ENCODE data around the gene HINFP.
A peak's percentile ranks its signal among the peaks of the same experiment; 100 is the strongest.
"Not testable (repeated sequence)": the region's sequence is repeated elsewhere in the genome, so short reads cannot be mapped to it uniquely, and the experiment has no call there.

Gene HINFP

DNA sequence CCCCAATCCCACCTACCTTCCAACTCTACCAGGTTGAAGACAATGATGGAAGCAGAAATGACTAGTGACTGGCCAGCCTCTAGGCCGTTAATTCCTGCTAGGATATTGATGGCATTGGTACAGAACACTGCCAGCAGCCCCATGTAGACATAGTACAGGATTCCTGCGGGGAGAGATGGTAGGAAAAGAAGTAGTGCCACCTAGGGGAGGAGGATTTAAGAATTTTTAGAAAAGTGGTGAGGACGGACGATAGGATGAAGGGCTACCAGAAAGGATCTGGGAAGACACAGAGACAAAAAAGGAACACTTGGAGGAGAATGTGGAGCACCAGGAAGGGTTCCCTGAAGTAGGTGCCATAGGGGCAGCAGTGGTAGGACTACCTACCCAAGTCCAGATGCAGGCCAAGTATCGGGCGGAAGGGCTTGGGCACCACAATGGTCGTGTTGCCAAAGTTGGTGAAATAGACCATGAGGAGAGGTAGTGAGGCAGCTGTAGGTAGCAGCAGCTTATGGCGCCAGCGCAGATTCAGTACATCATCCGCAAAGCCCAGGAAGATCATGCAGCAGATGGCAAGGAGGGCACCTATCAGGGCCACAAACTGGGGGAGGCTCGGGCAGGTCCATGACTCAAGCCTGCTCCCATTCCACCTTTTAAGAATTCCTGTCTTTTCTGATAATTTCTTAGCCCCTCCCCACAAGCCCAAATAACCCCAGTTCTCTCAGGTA, 21.0 kb upstream of the HINFP start:
- no peak for DNase-seq (ENCODE audit: low read depth, low spot score)

DNA sequence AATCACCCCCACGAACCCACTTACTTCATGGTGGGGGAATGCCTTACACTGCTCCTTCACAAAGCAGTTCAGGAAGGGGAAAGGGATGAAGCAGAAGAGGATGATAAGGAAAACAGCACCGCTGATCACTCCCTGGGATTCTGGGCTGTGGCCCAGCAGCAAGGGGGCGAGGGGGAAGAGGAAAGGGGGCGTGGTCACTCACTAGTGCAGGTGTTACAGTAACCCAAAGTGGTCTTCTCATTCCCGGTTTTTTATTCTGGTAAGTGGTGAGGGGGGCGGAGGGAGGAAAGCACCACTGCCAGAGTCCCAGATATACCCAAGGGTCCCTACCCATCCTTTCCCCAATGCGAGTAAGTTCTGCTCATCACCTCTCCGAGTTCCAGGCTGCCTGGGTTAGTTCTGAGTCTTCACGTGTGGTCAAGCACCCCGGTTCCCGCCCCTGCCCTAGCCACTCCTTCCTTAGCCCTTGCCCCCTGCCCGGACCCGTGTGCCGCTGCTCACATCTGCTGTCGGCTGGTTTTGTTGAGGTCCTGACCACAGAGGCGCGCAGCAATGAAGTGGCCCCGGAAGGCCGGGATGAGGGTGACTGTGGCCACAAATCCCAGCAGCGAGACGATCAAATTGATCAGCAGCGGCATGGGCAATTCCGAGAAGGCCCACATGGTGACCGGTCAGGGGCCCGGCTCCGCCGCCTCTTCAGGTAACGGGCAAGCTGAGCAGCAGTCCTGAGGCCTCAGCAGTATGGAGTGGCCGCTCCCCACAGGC, 20.2 kb upstream of the HINFP start:
- no peak for DNase-seq (ENCODE audit: low read depth, low spot score)

DNA sequence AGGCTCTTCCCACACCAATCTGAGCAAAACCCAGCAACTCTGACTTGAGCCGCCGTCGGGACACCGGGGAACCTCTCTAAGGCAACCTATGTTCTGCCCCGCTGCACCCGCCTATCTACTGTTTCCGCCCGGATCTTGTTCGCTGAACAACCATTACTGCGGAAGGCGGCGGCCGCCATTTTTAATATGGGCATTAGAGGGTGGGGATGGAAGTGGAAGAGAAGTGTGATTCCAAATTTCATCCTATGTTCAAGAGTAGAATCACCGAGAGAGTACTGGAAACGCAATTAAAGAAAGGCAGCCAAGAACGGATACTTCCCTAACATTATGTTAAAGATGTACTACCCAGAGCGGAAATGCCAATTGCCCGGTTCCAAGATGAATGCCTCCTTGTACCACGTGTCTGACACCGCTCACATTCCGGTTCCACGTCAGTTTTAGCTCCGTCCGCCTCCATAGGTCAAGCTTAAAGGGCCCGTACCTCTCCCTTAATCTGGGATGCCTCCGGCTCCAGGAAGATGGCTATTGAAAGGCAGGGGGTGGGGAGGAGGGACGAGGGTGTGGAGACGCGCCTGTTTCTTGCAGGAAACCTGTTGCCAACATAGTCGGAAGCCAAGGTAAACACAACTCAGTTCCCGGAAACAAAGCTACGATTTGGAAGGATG, 19.5 kb upstream of the HINFP start, which contains the start of gene DPAGT1:
DPAGT1 (minus strand) TSS at position 95 of the 665 bp plus-strand sequence. CDS start 198 bp downstream, outside the sequence.
- DNase-seq (ENCODE audit: low read depth, low spot score): peak; percentile 80

DNA sequence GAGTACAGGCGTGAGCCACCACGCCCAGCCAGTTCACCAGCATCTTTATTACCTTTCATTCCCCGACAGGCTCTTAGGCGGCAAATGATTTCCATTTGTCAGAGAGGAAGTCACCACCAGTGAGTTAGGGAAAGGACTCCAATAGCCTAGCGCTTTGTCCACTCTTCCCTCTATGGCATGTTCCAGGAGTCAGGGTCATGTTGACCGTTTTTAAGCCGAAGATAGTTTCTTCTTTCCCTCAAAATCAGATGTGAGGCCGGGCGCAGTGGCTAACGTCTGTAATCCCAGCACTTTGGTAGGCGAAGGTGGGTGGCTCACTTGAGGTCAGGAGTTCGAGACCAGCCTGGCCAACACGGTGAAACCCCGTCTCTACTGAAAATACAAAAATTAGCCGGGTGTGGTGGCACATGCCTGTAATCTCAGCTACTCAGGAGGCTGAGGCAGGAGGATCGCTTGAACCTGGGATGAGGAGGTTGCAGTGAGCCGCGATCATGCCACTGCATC, 18.2 kb upstream of the HINFP start:
- DNase-seq (ENCODE audit: low read depth, low spot score): not testable (repeated sequence)

DNA sequence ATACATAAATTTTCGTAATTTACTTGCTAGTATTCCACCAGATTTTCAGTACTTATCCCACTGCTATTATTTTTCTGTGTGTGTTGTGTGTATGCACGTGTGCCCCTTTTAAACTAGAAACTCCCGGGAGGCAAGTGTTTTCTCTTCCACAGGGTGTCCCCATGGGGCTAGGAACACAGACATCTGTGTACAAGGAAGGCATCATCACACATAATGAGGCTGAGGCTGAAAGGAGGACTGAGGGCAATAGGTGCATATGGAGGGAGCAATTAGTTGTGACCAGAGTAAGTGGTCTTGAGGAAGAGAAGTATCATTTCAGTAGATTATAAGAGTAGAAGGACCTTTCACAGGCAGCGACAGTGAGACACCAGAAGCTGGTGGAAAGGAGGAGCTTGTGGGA, 17.6 kb upstream of the HINFP start:
- no peak for DNase-seq (ENCODE audit: low read depth, low spot score)

DNA sequence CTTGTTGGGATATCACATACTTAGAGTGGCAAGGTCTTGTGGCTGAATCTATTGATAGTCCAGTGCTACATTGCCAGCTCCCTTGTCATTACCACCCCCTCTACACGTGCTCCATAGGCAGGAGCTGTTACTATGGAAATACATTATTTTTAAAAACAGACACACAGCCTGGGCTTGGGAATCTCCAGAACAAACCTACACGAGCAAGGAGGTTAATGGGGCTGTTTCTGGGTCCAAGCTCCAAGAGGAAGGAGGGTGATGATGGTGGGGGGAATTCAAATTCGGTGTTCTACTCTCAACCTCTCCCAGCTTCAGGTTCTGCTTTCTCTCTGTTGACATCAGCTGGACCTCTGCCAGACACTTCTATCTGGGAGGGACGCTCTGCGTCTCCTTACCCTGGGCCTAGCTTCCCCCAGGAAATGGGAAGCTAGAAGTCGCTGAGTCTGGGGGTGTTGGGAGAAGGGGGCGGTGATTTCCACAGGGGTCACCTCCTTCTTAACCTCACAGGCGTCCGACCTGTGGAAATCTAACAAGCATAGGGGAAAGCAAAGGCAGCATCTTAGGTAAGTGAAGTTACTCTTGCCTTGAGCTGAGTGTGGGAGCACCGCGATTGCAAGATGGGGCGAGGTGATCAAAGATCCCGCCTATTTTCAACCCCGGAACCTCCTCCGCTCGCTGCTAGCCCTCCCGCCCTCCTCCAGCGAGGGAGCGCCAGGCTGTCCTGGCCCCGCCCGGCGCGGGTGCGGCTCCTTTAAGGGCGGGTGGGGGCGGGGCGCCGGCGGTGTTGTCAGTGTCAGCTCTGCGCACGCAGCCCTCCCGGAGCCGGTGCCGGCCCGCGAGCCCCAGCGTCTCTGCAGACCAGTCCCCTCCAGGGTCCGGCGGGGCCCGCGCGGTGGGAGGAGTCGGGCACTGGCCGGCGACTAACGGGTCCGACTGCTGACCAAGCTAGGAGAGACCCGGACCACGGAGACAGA, 14.5 kb upstream of the HINFP start, which contains the start of gene C2CD2L:
C2CD2L (plus strand) TSS at position 781 of the 974 bp plus-strand sequence. CDS start 398 bp downstream, outside the sequence.
- peak; percentile 76 for DNase-seq (ENCODE audit: low read depth, low spot score)

- DNase-seq (ENCODE audit: low read depth, low spot score): no peak
Observed at GRCh38 chr11:119107538-119108145, 13.7 kb upstream of the HINFP start.

GRCh38 chr11:119108146-119108856, 13.1 kb upstream of the HINFP start:
- DNase-seq (ENCODE audit: low read depth, low spot score): no peak

- DNase-seq (ENCODE audit: low read depth, low spot score): no peak
Observed at GRCh38 chr11:119108857-119109221, 12.5 kb upstream of the HINFP start.

DNA sequence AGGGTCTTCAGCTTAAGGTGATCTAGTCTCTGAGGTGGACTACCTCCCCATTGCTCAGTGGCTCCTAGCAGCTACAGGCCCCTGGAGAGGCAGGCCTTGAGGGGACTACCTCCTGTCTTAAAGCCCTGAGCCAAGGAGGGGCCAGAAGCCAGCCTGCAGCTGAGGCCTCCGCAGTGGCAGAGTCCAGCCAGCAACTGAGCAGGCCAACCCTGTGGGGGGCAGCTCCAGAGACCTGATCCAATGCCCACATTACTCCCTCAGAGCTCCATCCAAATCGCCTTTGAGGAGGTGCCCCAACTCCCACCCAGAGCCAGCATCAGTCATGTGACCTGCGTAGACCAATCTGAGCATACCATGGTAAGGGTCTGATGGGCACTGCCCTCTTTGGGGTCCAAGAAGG, 11.5 kb upstream of the HINFP start:
- DNase-seq (ENCODE audit: low read depth, low spot score): no peak

DNA sequence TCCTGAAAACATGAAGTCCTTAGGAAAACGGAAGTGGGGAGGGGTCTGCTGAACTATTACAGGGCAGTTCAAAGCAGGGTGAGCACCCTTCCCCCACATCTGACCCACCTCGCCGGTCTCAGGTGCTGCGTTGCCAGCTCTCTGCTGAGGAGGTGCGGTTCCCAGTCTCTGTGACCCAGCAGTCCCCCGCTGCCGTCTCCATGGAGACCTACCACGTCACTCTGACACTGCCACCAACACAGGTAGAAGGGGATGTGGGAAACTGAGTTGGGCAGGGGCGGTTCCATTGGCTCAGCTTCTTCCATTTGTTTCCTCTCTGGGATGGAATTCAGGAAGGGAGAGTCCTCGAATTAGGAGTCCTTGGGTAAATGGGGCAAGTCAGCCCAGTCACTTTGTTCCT, 10.9 kb upstream of the HINFP start:
- DNase-seq (ENCODE audit: low read depth, low spot score): no peak

DNA sequence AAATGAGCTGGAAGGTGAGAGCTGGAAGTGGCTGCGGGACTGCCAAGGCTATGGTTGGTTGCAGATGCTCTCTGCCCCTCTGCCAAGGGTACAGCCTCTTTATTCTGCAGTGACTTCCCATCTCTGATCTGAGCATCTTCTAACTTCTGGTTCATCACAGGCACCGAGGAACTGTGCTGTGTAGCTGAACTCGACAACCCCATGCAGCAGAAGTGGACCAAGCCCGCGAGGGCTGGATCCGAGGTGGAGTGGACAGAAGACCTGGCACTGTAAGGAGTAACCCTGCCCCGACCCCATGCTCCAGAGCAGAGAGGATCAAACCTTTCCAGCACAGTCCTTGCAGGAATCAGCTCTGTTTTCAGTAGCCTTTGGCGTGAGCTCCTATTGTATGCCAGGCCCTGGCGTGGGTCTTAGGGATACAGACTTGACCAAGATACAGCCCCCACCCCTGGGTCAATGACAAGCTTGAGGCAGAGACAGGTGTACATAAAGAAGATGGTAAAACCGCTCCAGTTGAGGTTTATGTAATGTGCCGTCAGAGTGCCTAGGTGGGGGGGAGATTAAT, 9.9 kb upstream of the HINFP start:
- DNase-seq (ENCODE audit: low read depth, low spot score): no peak

DNA sequence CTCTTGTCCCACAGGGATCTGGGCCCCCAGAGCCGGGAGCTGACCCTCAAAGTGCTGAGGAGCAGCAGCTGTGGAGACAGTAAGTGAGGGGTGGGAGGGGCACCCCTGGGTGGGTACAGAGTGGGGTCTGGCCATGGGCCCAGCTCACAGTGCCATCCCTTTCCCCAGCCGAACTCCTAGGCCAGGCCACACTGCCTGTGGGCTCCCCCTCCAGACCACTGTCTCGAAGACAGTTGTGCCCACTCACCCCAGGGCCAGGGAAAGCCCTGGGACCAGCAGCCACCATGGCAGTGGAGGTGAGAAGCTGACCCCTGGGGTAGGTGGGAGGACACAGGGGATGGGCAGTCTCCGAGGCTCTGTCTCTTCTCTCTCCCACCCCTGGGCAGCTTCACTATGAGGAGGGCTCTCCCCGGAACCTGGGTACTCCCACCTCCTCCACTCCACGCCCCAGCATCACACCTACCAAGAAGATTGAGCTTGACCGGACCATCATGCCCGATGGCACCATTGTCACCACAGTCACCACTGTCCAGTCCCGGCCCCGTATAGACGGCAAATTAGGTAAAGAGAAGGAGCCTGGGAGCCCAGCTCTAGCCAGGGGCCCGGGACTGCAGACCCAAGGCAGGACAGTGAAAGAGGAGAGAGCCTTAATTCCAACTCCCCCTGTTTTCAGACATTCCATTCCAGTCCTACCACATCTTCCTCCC, 8.9 kb upstream of the HINFP start:
- no peak for DNase-seq (ENCODE audit: low read depth, low spot score)

- DNase-seq (ENCODE audit: low read depth, low spot score): no peak
Observed at GRCh38 chr11:119113716-119114115, 7.7 kb upstream of the HINFP start.

- no peak for DNase-seq (ENCODE audit: low read depth, low spot score)
Observed at GRCh38 chr11:119114351-119114750, 7.0 kb upstream of the HINFP start.

GRCh38 chr11:119115484-119116234, 5.7 kb upstream of the HINFP start:
- DNase-seq (ENCODE audit: low read depth, low spot score): no peak

GRCh38 chr11:119116235-119116594, 5.2 kb upstream of the HINFP start:
- no peak for DNase-seq (ENCODE audit: low read depth, low spot score)

DNA sequence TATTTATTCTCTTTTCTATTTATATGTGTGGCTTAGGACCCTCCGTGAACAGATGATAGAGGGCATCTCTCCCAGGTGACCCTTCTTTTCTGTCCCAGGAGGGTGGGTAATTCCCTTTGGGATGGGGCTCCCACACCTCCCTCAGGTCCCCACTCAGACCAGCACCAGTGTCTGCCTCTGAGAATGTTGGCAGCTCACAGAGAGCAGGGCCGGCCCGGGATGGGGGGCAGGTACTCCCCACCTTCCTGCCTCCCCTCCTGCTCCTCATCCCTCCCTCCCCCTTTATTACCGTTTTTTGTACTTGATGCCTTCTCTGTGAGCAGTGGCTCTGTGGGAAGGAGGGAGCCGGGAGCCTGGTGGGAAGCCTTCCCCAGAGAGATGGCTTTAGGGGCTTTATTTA, 4.8 kb upstream of the HINFP start:
- DNase-seq (ENCODE audit: low read depth, low spot score): no peak

Measured in activated CD4-positive, CD25-positive, alpha-beta regulatory T cell treated with anti-CD3 and anti-CD28 coated beads, Interleukin-2, amount 50 U/mL, for 16 hours (primary cell).